Measurements from ENCODE around the gene MYO1E.

The MYO1E gene

DNA sequence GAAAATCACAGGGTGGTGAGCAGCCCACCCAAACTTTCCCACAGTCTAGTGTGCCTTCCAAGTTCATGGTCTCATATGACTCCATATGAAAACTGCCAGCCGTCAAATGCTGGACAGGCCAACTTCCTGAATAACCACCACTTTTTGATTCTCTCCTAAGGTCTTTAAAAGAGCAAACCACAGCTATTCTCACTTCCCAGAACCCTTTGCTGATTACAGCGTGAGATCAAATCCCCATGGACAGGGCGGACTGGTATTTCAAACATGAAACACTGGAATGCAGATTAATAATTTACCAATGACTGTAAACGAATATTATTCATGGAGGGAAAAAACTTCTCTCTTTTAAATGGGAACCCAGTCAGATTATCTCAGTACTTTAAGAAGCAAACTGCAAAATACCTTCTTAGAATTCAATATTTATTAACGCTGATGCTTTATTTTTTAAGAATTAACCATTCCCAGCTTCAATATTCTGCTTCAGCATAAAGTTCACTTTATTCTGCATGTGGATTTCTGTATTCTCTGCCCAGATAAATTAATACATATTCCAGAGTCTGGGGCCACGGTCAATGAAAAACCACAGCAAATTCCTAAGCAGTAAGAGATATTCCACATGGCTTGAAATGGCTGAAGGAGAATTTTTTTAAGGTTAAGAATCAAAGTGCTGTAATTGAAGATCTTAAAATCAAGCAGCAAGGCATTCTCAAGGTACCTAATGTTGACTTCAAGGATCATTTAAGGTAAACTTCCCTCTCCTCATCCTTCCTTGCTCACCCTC is 42.9 kb downstream of the MYO1E start:
- no peak for TF ChIP-seq POLR2AphosphoS5 (IDR thresholded peaks at IDR 0.05; ENCODE audit: borderline replicate concordance, low read depth, low read length)
- no peak for TF ChIP-seq FOXP2 (optimal IDR thresholded peaks at IDR 0.05; ENCODE audit: control extremely low read depth, extremely low read length, insufficient read depth)
- no peak for TF ChIP-seq EZH2 (IDR thresholded peaks at IDR 0.05)
- Histone ChIP-seq H3K27ac (no peak overlapping the region), H3K4me3 (no peak overlapping the region), H3K9me3 (ENCODE audit: low read depth, low read length) (no peaks in the 10 kb centered on the region), H3K36me3 (ENCODE audit: insufficient read depth, low read length) (no peaks in the 10 kb centered on the region), H3K9ac (ENCODE audit: insufficient read length) (no peak overlapping the region)
- DNase-seq (ENCODE audit: low read depth, low spot score) = no peak

DNA sequence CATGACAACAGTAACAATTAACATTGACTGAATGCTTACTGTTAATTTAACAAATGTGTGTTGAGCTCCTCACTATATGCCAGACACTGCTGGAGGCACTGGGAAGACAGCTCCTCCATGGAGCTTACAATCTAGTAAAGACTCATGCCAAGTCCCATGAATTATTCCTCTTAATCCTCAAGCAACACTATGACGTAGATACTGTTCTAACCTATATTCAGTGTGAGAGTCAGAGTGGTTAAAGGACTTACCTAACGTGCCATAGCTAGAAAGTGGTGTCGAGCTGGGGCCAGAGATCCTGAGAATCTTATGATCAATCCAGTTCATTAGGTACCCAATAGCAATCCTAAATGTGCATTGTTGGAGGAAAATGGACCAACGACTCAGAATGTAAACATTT is 43.6 kb downstream of the MYO1E start:
- no peak overlapping the region for H3K27ac ChIP-seq
- no peak for DNase-seq (ENCODE audit: low read depth, low spot score)

DNA sequence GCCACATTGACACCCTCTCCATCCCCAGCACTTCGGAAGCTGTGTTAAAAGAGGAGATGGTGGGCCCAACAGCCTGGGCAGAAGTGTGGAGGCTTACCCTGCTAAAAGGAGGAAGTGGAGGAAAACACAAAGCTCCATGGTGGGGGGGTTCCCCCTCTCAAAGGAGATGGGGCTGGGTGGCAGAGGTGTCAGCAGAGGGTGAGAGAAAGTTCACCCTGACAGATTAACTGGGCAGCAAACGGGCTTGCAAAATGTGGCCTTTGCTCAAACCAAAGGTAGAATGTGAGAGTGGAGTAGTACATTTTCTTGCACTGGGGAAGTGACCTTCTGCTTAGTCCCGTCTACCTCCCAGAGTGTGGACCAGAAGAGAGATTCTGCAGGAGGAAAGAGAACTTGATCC is 44.7 kb downstream of the MYO1E start:
- DNase-seq (ENCODE audit: low read depth, low spot score) = no peak
- H3K36me3 ChIP-seq (ENCODE audit: insufficient read depth, low read length) = no peaks in the 10 kb centered on the region
- no peak overlapping the region for H3K27ac ChIP-seq
- H3K9ac ChIP-seq (ENCODE audit: insufficient read length) = no peak overlapping the region
- H3K9me3 ChIP-seq (ENCODE audit: low read depth, low read length) = no peaks in the 10 kb centered on the region
- no peak overlapping the region for H3K4me3 ChIP-seq
- TF ChIP-seq EZH2 (IDR thresholded peaks at IDR 0.05) (no peak), POLR2AphosphoS5 (IDR thresholded peaks at IDR 0.05; ENCODE audit: borderline replicate concordance, low read depth, low read length) (no peak), FOXP2 (optimal IDR thresholded peaks at IDR 0.05; ENCODE audit: control extremely low read depth, extremely low read length, insufficient read depth) (no peak)

More for the DNA sequence above, 43.6 kb downstream of the MYO1E start:
- Histone ChIP-seq H3K9me3 (ENCODE audit: low read depth, low read length) (no peaks in the 10 kb centered on the region), H3K36me3 (ENCODE audit: insufficient read depth, low read length) (no peaks in the 10 kb centered on the region), H3K4me3 (no peak overlapping the region), H3K9ac (ENCODE audit: insufficient read length) (no peak overlapping the region)
- TF ChIP-seq POLR2AphosphoS5 (IDR thresholded peaks at IDR 0.05; ENCODE audit: borderline replicate concordance, low read depth, low read length) (no peak), EZH2 (IDR thresholded peaks at IDR 0.05) (no peak), FOXP2 (optimal IDR thresholded peaks at IDR 0.05; ENCODE audit: control extremely low read depth, extremely low read length, insufficient read depth) (no peak)

DNA sequence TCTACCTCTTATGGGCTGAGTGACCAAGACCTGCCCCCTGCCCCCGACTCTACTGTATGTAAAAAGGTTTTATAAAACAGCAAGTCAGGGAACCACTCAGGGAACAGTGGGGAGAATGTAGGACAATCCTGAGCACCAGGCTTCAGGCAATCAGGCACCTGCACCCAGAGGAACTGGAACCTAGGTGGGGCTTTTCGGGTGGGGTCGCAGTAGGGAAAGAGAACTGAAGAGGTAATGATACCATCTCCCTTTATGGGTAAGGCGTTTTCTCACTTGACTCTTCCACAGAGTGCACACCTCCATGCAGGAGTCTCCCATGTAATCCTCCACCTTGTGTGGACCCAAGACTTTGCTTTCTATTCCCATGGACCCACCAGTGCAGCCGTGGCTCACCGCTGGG is 45.8 kb downstream of the MYO1E start:
- no peak for DNase-seq (ENCODE audit: low read depth, low spot score)
- Histone ChIP-seq H3K4me3 (no peak overlapping the region), H3K27ac (no peak overlapping the region), H3K9me3 (ENCODE audit: low read depth, low read length) (no peaks in the 10 kb centered on the region), H3K36me3 (ENCODE audit: insufficient read depth, low read length) (no peaks in the 10 kb centered on the region), H3K9ac (ENCODE audit: insufficient read length) (no peak overlapping the region)
- TF ChIP-seq EZH2 (IDR thresholded peaks at IDR 0.05) (no peak), POLR2AphosphoS5 (IDR thresholded peaks at IDR 0.05; ENCODE audit: borderline replicate concordance, low read depth, low read length) (no peak), FOXP2 (optimal IDR thresholded peaks at IDR 0.05; ENCODE audit: control extremely low read depth, extremely low read length, insufficient read depth) (no peak)

DNA sequence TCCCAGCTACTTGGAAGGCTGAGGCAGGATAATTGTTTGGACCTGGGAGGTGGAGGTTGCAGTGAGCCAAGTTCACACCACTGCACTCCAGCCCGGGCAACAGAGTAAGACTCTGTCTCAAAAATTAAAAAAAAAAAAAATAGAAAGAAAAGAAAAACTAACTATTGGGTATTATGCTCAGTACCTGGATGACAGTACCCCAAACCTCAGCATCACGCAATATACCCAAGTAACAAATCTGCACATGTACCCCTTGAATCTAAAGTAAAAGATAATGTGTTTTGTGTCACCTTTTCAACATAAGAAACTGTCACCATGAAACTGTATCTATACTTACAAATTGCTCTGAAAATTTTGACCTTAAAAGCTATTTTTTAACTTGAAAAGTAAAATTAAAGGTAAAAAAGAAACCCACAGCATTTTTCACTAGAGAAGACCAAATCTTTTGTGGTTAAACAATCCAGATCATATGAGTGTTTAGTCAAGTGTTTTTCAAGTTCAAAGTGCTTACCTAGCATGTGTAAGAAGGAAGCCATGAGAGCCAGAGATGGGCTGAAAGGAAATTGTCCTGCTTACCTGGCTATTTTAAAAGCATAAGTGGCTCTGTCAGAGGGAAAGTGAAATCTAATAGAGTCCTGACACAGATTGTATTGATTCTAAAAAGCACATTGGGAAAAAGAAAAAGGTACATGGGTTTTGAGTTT is 50.5 kb downstream of the MYO1E start:
- Histone ChIP-seq H3K36me3 (ENCODE audit: insufficient read depth, low read length) (no peaks in the 10 kb centered on the region), H3K4me3 (no peak overlapping the region), H3K9me3 (ENCODE audit: low read depth, low read length) (no peaks in the 10 kb centered on the region), H3K27ac (no peak overlapping the region), H3K9ac (ENCODE audit: insufficient read length) (no peak overlapping the region)
- TF ChIP-seq FOXP2 (optimal IDR thresholded peaks at IDR 0.05; ENCODE audit: control extremely low read depth, extremely low read length, insufficient read depth) (no peak), EZH2 (IDR thresholded peaks at IDR 0.05) (no peak), POLR2AphosphoS5 (IDR thresholded peaks at IDR 0.05; ENCODE audit: borderline replicate concordance, low read depth, low read length) (no peak)
- DNase-seq (ENCODE audit: low read depth, low spot score) = no peak

DNA sequence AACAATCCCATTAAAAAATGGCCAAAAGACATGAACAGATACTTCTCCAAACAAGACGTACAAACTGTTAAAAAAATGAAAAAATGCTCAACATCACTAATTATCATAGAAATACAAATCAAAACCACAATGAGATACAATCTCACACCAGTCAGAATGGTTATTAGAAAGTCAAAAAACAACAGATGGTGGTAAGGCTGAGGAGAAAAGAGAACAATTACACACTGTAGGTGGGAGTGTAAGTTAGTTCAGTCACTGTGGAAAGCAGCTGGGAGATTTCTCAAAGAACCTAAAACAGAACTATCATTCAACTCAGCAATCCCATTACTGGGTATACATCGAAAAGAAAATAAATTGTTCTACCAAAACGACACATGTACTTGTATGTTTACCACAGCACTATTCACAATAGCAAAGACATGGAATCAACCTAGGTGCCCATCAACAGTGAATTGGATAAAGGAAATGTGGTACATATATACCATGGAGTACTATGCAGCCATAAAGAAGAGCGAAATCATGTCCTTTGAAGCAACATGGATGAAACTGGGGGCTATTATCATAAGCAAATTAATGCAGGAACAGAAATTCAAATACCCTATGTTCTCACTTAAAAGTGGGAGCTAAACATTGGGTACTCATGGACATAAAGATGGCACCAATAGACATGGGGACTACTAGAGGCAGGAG is 51.5 kb downstream of the MYO1E start:
- no peaks in the 10 kb centered on the region for H3K9me3 ChIP-seq (ENCODE audit: low read depth, low read length)
- no peak overlapping the region for H3K27ac ChIP-seq
- no peak for DNase-seq (ENCODE audit: low read depth, low spot score)
- H3K4me3 ChIP-seq = no peak overlapping the region
- H3K36me3 ChIP-seq (ENCODE audit: insufficient read depth, low read length) = no peaks in the 10 kb centered on the region
- TF ChIP-seq POLR2AphosphoS5 (IDR thresholded peaks at IDR 0.05; ENCODE audit: borderline replicate concordance, low read depth, low read length) = no peak
- TF ChIP-seq EZH2 (IDR thresholded peaks at IDR 0.05) = no peak
- TF ChIP-seq FOXP2 (optimal IDR thresholded peaks at IDR 0.05; ENCODE audit: control extremely low read depth, extremely low read length, insufficient read depth) = no peak
- no peak overlapping the region for H3K9ac ChIP-seq (ENCODE audit: insufficient read length)

DNA sequence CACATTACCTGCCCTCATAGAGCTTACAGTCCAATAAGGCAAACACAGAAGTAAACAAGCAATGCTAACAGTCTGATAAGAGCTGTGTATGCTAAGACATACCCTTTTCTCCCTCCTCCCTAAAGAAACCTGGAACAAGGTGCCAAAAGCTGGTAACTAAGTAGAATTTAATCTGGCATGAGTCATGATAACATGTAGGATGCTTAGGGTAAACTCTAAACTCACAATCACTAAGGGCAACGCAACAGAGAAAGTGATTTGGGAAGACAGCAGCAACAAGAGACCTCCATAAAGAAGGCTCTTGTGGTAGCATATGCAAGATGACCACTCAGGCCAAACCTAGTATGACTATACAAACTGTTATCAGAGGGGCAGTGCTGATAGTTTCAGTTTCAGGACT is 55.5 kb downstream of the MYO1E start:
- Histone ChIP-seq H3K36me3 (ENCODE audit: insufficient read depth, low read length) (no peaks in the 10 kb centered on the region), H3K9me3 (ENCODE audit: low read depth, low read length) (no peaks in the 10 kb centered on the region), H3K9ac (ENCODE audit: insufficient read length) (no peak overlapping the region), H3K27ac (no peak overlapping the region), H3K4me3 (no peak overlapping the region)
- no peak for DNase-seq (ENCODE audit: low read depth, low spot score)
- no peak for TF ChIP-seq FOXP2 (optimal IDR thresholded peaks at IDR 0.05; ENCODE audit: control extremely low read depth, extremely low read length, insufficient read depth)
- no peak for TF ChIP-seq EZH2 (IDR thresholded peaks at IDR 0.05)
- TF ChIP-seq POLR2AphosphoS5 (IDR thresholded peaks at IDR 0.05; ENCODE audit: borderline replicate concordance, low read depth, low read length) = no peak

DNA sequence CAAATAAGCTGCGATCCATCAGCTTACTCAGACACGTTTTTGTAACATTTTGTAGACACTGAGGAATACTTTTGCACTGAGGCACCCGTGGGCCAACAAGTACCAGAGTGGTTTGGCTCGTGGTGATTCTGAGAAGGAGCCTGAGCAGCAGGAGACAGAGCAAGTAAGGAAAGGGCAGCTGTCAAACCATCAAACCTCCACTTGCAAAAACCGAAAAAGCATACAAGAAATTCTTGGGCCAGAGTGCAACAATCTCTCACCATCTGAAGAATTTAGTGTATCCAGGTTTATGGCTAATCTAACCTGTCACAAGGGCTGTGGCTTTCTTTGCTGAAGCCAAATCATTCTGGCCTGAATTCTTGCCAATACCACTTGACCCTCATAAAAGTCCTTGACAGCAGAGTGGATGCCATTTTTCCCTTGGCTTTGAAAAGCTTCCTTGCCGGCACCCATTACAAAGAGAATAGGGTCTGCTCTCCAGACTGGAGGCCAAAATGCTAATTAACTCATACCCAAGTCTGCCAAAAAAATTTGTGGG is 56.7 kb downstream of the MYO1E start:
- Histone ChIP-seq H3K27ac (no peak overlapping the region), H3K36me3 (ENCODE audit: insufficient read depth, low read length) (no peaks in the 10 kb centered on the region), H3K4me3 (no peak overlapping the region), H3K9me3 (ENCODE audit: low read depth, low read length) (no peaks in the 10 kb centered on the region), H3K9ac (ENCODE audit: insufficient read length) (no peak overlapping the region)
- DNase-seq (ENCODE audit: low read depth, low spot score) = no peak
- TF ChIP-seq FOXP2 (optimal IDR thresholded peaks at IDR 0.05; ENCODE audit: control extremely low read depth, extremely low read length, insufficient read depth) (no peak), POLR2AphosphoS5 (IDR thresholded peaks at IDR 0.05; ENCODE audit: borderline replicate concordance, low read depth, low read length) (no peak)
